ENCODE data around the gene CNNM4. TPM values are rescaled to one million over a fixed set of nuclear protein-coding genes. Genes with fewer than 3 reads are reported as not detected.

The CNNM4 gene
- total RNA-seq, 1 experiment from 2014 or later: 5.6 TPM

- Histone ChIP-seq H3K4me1 (ENCODE audit: low read length) (peaks cover 62% of the 10 kb centered on the region), H3K27ac (ENCODE audit: low read length) (peak overlapping the region; percentile 41; the same call in 1 of the 2 replicates), H3K4me2 (ENCODE audit: low read depth, low read length, poor library complexity, severe bottlenecking) (peak overlapping the region; percentile 80), H3K4me3 (ENCODE audit: low read length) (peak overlapping the region; percentile 72), H2AFZ (ENCODE audit: low read length) (no peak overlapping the region), H3K9me2 (replicated peaks; ENCODE audit: insufficient read depth, low read length) (no peaks in the 10 kb centered on the region), H4K20me1 (ENCODE audit: insufficient read depth, low read depth, low read length) (peaks cover 7% of the 10 kb centered on the region; the same call in 1 of the 2 replicates), H3K27me3 (ENCODE audit: low read length) (no peaks in the 10 kb centered on the region), H3K36me3 (ENCODE audit: insufficient read depth, low read length) (no peaks in the 10 kb centered on the region), H3K9me3 (ENCODE audit: low read length) (no peaks in the 10 kb centered on the region), H3K79me2 (ENCODE audit: low read length) (peaks cover 46% of the 10 kb centered on the region), H3K9ac (ENCODE audit: low read length) (peak overlapping the region; percentile 71)
- DNase-seq: peak; percentile 74
Observed at GRCh38 chr2:96762529-96763311, 2.0 kb downstream of the CNNM4 start.

GRCh38 chr2:96763511-96764252, 3.0 kb downstream of the CNNM4 start:
- Histone ChIP-seq H3K4me3 (ENCODE audit: low read length) (peak overlapping the region; percentile 72), H2AFZ (ENCODE audit: low read length) (peak overlapping the region; percentile 12; the same call in 1 of the 2 replicates), H3K9ac (ENCODE audit: low read length) (peak overlapping the region; percentile 71), H3K4me2 (ENCODE audit: low read depth, low read length, poor library complexity, severe bottlenecking) (peak overlapping the region; percentile 80), H3K9me3 (ENCODE audit: low read length) (no peaks in the 10 kb centered on the region), H4K20me1 (ENCODE audit: insufficient read depth, low read depth, low read length) (peaks cover 7% of the 10 kb centered on the region; the same call in 1 of the 2 replicates), H3K27ac (ENCODE audit: low read length) (peak overlapping the region; percentile 41), H3K27me3 (ENCODE audit: low read length) (no peaks in the 10 kb centered on the region), H3K36me3 (ENCODE audit: insufficient read depth, low read length) (no peaks in the 10 kb centered on the region), H3K4me1 (ENCODE audit: low read length) (peaks cover 72% of the 10 kb centered on the region), H3K9me2 (replicated peaks; ENCODE audit: insufficient read depth, low read length) (no peaks in the 10 kb centered on the region), H3K79me2 (ENCODE audit: low read length) (peaks cover 52% of the 10 kb centered on the region)
- DNase-seq: peak; percentile 65

- no peaks in the 10 kb centered on the region for H3K9me3 ChIP-seq (ENCODE audit: low read length)
- peak; percentile 46 for DNase-seq
- H4K20me1 ChIP-seq (ENCODE audit: insufficient read depth, low read depth, low read length): peaks cover 7% of the 10 kb centered on the region; the same call in 1 of the 2 replicates
- H3K4me2 ChIP-seq (ENCODE audit: low read depth, low read length, poor library complexity, severe bottlenecking): peak overlapping the region; percentile 80
- H3K4me3 ChIP-seq (ENCODE audit: low read length): peak overlapping the region; percentile 72
- no peaks in the 10 kb centered on the region for H3K36me3 ChIP-seq (ENCODE audit: insufficient read depth, low read length)
- no peaks in the 10 kb centered on the region for H3K27me3 ChIP-seq (ENCODE audit: low read length)
- H3K9me2 ChIP-seq (replicated peaks; ENCODE audit: insufficient read depth, low read length): no peaks in the 10 kb centered on the region
- H2AFZ ChIP-seq (ENCODE audit: low read length): peak overlapping the region; percentile 12; the same call in 1 of the 2 replicates
- H3K27ac ChIP-seq (ENCODE audit: low read length): peak overlapping the region; percentile 33
- H3K4me1 ChIP-seq (ENCODE audit: low read length): peaks cover 72% of the 10 kb centered on the region
- H3K9ac ChIP-seq (ENCODE audit: low read length): peak overlapping the region; percentile 71
- peaks cover 52% of the 10 kb centered on the region for H3K79me2 ChIP-seq (ENCODE audit: low read length)
Observed at GRCh38 chr2:96764253-96764637, 3.5 kb downstream of the CNNM4 start.

GRCh38 chr2:96767135-96767871, 6.6 kb downstream of the CNNM4 start:
- Histone ChIP-seq H3K4me1 (ENCODE audit: low read length) (peaks cover 52% of the 10 kb centered on the region), H2AFZ (ENCODE audit: low read length) (no peak overlapping the region), H3K27ac (ENCODE audit: low read length) (peak overlapping the region; percentile 63), H3K27me3 (ENCODE audit: low read length) (no peaks in the 10 kb centered on the region), H3K9me2 (replicated peaks; ENCODE audit: insufficient read depth, low read length) (no peaks in the 10 kb centered on the region), H3K4me2 (ENCODE audit: low read depth, low read length, poor library complexity, severe bottlenecking) (peak overlapping the region; percentile 59), H3K36me3 (ENCODE audit: insufficient read depth, low read length) (no peaks in the 10 kb centered on the region), H3K9me3 (ENCODE audit: low read length) (no peaks in the 10 kb centered on the region), H3K4me3 (ENCODE audit: low read length) (peak overlapping the region; percentile 51), H3K9ac (ENCODE audit: low read length) (peak overlapping the region; percentile 37; the same call in 1 of the 2 replicates), H3K79me2 (ENCODE audit: low read length) (peaks cover 45% of the 10 kb centered on the region), H4K20me1 (ENCODE audit: insufficient read depth, low read depth, low read length) (no peaks in the 10 kb centered on the region; the same call in 1 of the 2 replicates)
- no peak for DNase-seq

GRCh38 chr2:96768083-96768561, 7.4 kb downstream of the CNNM4 start:
- peaks cover 49% of the 10 kb centered on the region for H3K4me1 ChIP-seq (ENCODE audit: low read length)
- H3K9ac ChIP-seq (ENCODE audit: low read length): peak overlapping the region; percentile 37
- peak; percentile 65 for DNase-seq
- no peaks in the 10 kb centered on the region for H3K9me3 ChIP-seq (ENCODE audit: low read length)
- H3K36me3 ChIP-seq (ENCODE audit: insufficient read depth, low read length): no peaks in the 10 kb centered on the region
- peak overlapping the region; percentile 55; the same call in 1 of the 2 replicates for H2AFZ ChIP-seq (ENCODE audit: low read length)
- no peaks in the 10 kb centered on the region for H3K27me3 ChIP-seq (ENCODE audit: low read length)
- peaks cover 47% of the 10 kb centered on the region for H3K79me2 ChIP-seq (ENCODE audit: low read length)
- H3K9me2 ChIP-seq (replicated peaks; ENCODE audit: insufficient read depth, low read length): no peaks in the 10 kb centered on the region
- H4K20me1 ChIP-seq (ENCODE audit: insufficient read depth, low read depth, low read length): no peaks in the 10 kb centered on the region
- H3K27ac ChIP-seq (ENCODE audit: low read length): peak overlapping the region; percentile 63
- peak overlapping the region; percentile 59 for H3K4me2 ChIP-seq (ENCODE audit: low read depth, low read length, poor library complexity, severe bottlenecking)
- peak overlapping the region; percentile 51 for H3K4me3 ChIP-seq (ENCODE audit: low read length)

- DNase-seq: no peak
- H3K4me2 ChIP-seq (ENCODE audit: low read depth, low read length, poor library complexity, severe bottlenecking): no peak overlapping the region
- H3K9ac ChIP-seq (ENCODE audit: low read length): no peak overlapping the region
- no peak overlapping the region for H3K27ac ChIP-seq (ENCODE audit: low read length)
- H3K4me3 ChIP-seq (ENCODE audit: low read length): no peak overlapping the region
- H2AFZ ChIP-seq (ENCODE audit: low read length): no peak overlapping the region
- H3K9me3 ChIP-seq (ENCODE audit: low read length): no peaks in the 10 kb centered on the region
- no peaks in the 10 kb centered on the region for H3K36me3 ChIP-seq (ENCODE audit: insufficient read depth, low read length)
- no peaks in the 10 kb centered on the region for H3K9me2 ChIP-seq (replicated peaks; ENCODE audit: insufficient read depth, low read length)
- no peaks in the 10 kb centered on the region for H4K20me1 ChIP-seq (ENCODE audit: insufficient read depth, low read depth, low read length)
- H3K79me2 ChIP-seq (ENCODE audit: low read length): peaks cover 32% of the 10 kb centered on the region
- H3K27me3 ChIP-seq (ENCODE audit: low read length): no peaks in the 10 kb centered on the region
- peaks cover 47% of the 10 kb centered on the region for H3K4me1 ChIP-seq (ENCODE audit: low read length)
Observed at GRCh38 chr2:96769814-96770213, 9.1 kb downstream of the CNNM4 start.

- Histone ChIP-seq H3K27me3 (ENCODE audit: low read length) (no peaks in the 10 kb centered on the region), H4K20me1 (ENCODE audit: insufficient read depth, low read depth, low read length) (no peaks in the 10 kb centered on the region), H3K4me2 (ENCODE audit: low read depth, low read length, poor library complexity, severe bottlenecking) (no peak overlapping the region), H3K27ac (ENCODE audit: low read length) (no peak overlapping the region), H2AFZ (ENCODE audit: low read length) (no peak overlapping the region), H3K9ac (ENCODE audit: low read length) (no peak overlapping the region), H3K79me2 (ENCODE audit: low read length) (peaks cover 26% of the 10 kb centered on the region), H3K4me1 (ENCODE audit: low read length) (peaks cover 47% of the 10 kb centered on the region), H3K9me2 (replicated peaks; ENCODE audit: insufficient read depth, low read length) (no peaks in the 10 kb centered on the region), H3K4me3 (ENCODE audit: low read length) (no peak overlapping the region), H3K36me3 (ENCODE audit: insufficient read depth, low read length) (no peaks in the 10 kb centered on the region), H3K9me3 (ENCODE audit: low read length) (no peaks in the 10 kb centered on the region)
- DNase-seq: no peak
Observed at GRCh38 chr2:96770442-96771202, 9.9 kb downstream of the CNNM4 start.

Data from Karpas-422 (cell line).